Activated CD4-positive, alpha-beta T cell treated with anti-CD3 and anti-CD28 coated beads for 36 hours (primary cell): Measurements from ENCODE around the gene PPM1H. TPM values are rescaled to one million over a fixed set of nuclear protein-coding genes. Genes with fewer than 3 reads are reported as not detected.
"Not testable (repeated sequence)": the region's sequence is repeated elsewhere in the genome, so short reads cannot be mapped to it uniquely, and the experiment has no call there.

Experiments used
- ATAC-seq: fragments of 200-7000 bp; cut with Tn5 transposase; one replicate; pipeline ENCODE4 v1.10.0; 2021; ENCODE audit warnings: mild to moderate bottlenecking, moderate library complexity
- CTCF ChIA-PET: fragments of 350-600 bp; sonication (Branson Sonifier 250); formaldehyde crosslinking; loops from one replicate; lab custom pipeline; 2021; ENCODE audit warnings: antibody characterized with exemption; lab: Charles Lee
- POLR2A ChIA-PET: fragments of 350-600 bp; sonication (Branson Sonifier 250); formaldehyde crosslinking; loops from one replicate; lab custom pipeline; 2021; ENCODE audit warnings: antibody characterized with exemption, inconsistent platforms; lab: Charles Lee
- DNase-seq: peaks from one replicate; pipeline ENCODE4 v3.0.0-alpha.2; 2020
- H3K27ac Mint-ChIP-seq: one replicate; pipeline ENCODE4 v1.8.0; 2021; ENCODE audit warnings: mixed read lengths
- H3K27me3 Mint-ChIP-seq: one replicate; pipeline ENCODE4 v1.8.0; 2021; ENCODE audit warnings: mixed read lengths
- H3K36me3 Mint-ChIP-seq: one replicate; pipeline ENCODE4 v1.8.0; 2021; ENCODE audit warnings: low read depth, mixed read lengths
- H3K4me1 Mint-ChIP-seq: one replicate; pipeline ENCODE4 v1.8.0; 2021; ENCODE audit warnings: mixed read lengths
- H3K4me3 Mint-ChIP-seq: one replicate; pipeline ENCODE4 v1.8.0; 2021; ENCODE audit warnings: mild to moderate bottlenecking, moderate library complexity, mixed read lengths
- H3K9me3 Mint-ChIP-seq: one replicate; pipeline ENCODE4 v1.8.0; 2021; ENCODE audit warnings: low read depth, mixed read lengths
- intact Hi-C, 2 experiments: fragments of 100-400 bp; cut with DNase I in 1 of 2; cut with micrococcal nuclease in 1 of 2; formaldehyde crosslinking; loops; one replicate each; pipeline versions ENCODE4 v1.14.2 to v1.15.1; 2022 to 2024; cut with DNase I, micrococcal nuclease
- total RNA-seq, 2 experiments: library from RNA; stranded (reverse); gene quantifications; one replicate each; pipeline ENCODE4 v1.2.3, GENCODE V29; 2021

The PPM1H gene
- total RNA-seq, 2 experiments from 2014 or later = 0.02 TPM; not detected in 1

- ChIA-PET POLR2A (no interaction called here), CTCF (no interaction called here)
- no peak for DNase-seq
- no peak for ATAC-seq
- Mint-ChIP-seq H3K27ac (no peak overlapping the region), H3K4me1 (peaks cover 4% of the 10 kb centered on the region), H3K27me3 (no peaks in the 10 kb centered on the region), H3K4me3 (no peak overlapping the region), H3K36me3 (no peaks in the 10 kb centered on the region), H3K9me3 (no peaks in the 10 kb centered on the region)
- intact Hi-C loops = no loop called here
Measured at GRCh38 chr12:62730649-62731048, 204.3 kb downstream of the PPM1H start.

GRCh38 chr12:62729579-62730544 is 205.1 kb downstream of the PPM1H start:
- H3K27me3 Mint-ChIP-seq, ATAC-seq, POLR2A ChIA-PET, H3K27ac Mint-ChIP-seq, H3K9me3 Mint-ChIP-seq, intact Hi-C loops, DNase-seq, H3K4me1 Mint-ChIP-seq, H3K36me3 Mint-ChIP-seq, H3K4me3 Mint-ChIP-seq: not testable (repeated sequence)
- CTCF ChIA-PET = interaction anchor here (0.6 to 0.9 kb wide), 2 partner anchors 18 to 48 kb away, joined by 3 read pairs; no protein-coding TSS in a partner anchor

- POLR2A ChIA-PET = no interaction called here
- no peak for ATAC-seq
- intact Hi-C loops = no loop called here
Measured at GRCh38 chr12:62728741-62729140, 206.2 kb downstream of the PPM1H start.

GRCh38 chr12:62726471-62726980 is 208.4 kb downstream of the PPM1H start:
- no peak overlapping the region for H3K27ac Mint-ChIP-seq
- H3K27me3 Mint-ChIP-seq = no peaks in the 10 kb centered on the region
- no peak for DNase-seq
- ChIA-PET CTCF (no interaction called here), POLR2A (no interaction called here)
- no peaks in the 10 kb centered on the region for H3K36me3 Mint-ChIP-seq
- no peaks in the 10 kb centered on the region for H3K4me1 Mint-ChIP-seq
- no peaks in the 10 kb centered on the region for H3K9me3 Mint-ChIP-seq
- H3K4me3 Mint-ChIP-seq = no peak overlapping the region
- no peak for ATAC-seq
- intact Hi-C loops = no loop called here

More at GRCh38 chr12:62728741-62729140, 206.2 kb downstream of the PPM1H start:
- CTCF ChIA-PET = interaction anchor here (0.6 to 0.9 kb wide), 2 partner anchors 17 to 47 kb away, joined by 3 read pairs; no protein-coding TSS in a partner anchor
- Mint-ChIP-seq H3K4me3 (no peak overlapping the region), H3K4me1 (peaks cover 4% of the 10 kb centered on the region), H3K36me3 (no peaks in the 10 kb centered on the region), H3K9me3 (no peaks in the 10 kb centered on the region), H3K27me3 (no peaks in the 10 kb centered on the region), H3K27ac (no peak overlapping the region)
- DNase-seq = no peak

- intact Hi-C loops = no loop called here
- Mint-ChIP-seq H3K4me1 (no peaks in the 10 kb centered on the region), H3K27ac (no peak overlapping the region), H3K4me3 (no peak overlapping the region), H3K9me3 (no peaks in the 10 kb centered on the region), H3K36me3 (no peaks in the 10 kb centered on the region), H3K27me3 (no peaks in the 10 kb centered on the region)
- ATAC-seq (no peak), DNase-seq (no peak)
- ChIA-PET POLR2A (no interaction called here), CTCF (no interaction called here)
Measured at GRCh38 chr12:62725781-62726180, 209.2 kb downstream of the PPM1H start.

- H3K36me3 Mint-ChIP-seq = no peaks in the 10 kb centered on the region
- H3K9me3 Mint-ChIP-seq = no peaks in the 10 kb centered on the region
- no peak overlapping the region for H3K27ac Mint-ChIP-seq
- POLR2A ChIA-PET = no interaction called here
- H3K4me3 Mint-ChIP-seq = no peak overlapping the region
- CTCF ChIA-PET = no interaction called here
- intact Hi-C loops = no loop called here
- DNase-seq (no peak), ATAC-seq (no peak)
- no peaks in the 10 kb centered on the region for H3K4me1 Mint-ChIP-seq
- no peaks in the 10 kb centered on the region for H3K27me3 Mint-ChIP-seq
Measured at GRCh38 chr12:62724947-62725451, 210.0 kb downstream of the PPM1H start.

GRCh38 chr12:62724285-62724684 is 210.7 kb downstream of the PPM1H start:
- ChIA-PET POLR2A (no interaction called here), CTCF (no interaction called here)
- Mint-ChIP-seq H3K36me3 (no peaks in the 10 kb centered on the region), H3K4me1 (no peaks in the 10 kb centered on the region), H3K27me3 (no peaks in the 10 kb centered on the region), H3K9me3 (no peaks in the 10 kb centered on the region), H3K27ac (no peak overlapping the region), H3K4me3 (no peak overlapping the region)
- intact Hi-C loops = no loop called here
- ATAC-seq = no peak
- DNase-seq = no peak

- Mint-ChIP-seq H3K4me1 (no peaks in the 10 kb centered on the region), H3K27me3 (no peaks in the 10 kb centered on the region), H3K27ac (no peak overlapping the region), H3K36me3 (no peaks in the 10 kb centered on the region), H3K9me3 (no peaks in the 10 kb centered on the region), H3K4me3 (no peak overlapping the region)
- intact Hi-C loops = no loop called here
- DNase-seq = no peak
- POLR2A ChIA-PET = no interaction called here
- CTCF ChIA-PET = no interaction called here
- ATAC-seq = no peak
Measured at GRCh38 chr12:62722971-62723680, 211.8 kb downstream of the PPM1H start.

- H3K27me3 Mint-ChIP-seq = no peaks in the 10 kb centered on the region
- no peak overlapping the region for H3K27ac Mint-ChIP-seq
- no peaks in the 10 kb centered on the region for H3K9me3 Mint-ChIP-seq
- intact Hi-C loops = no loop called here
- no peaks in the 10 kb centered on the region for H3K36me3 Mint-ChIP-seq
- CTCF ChIA-PET = interaction anchor here (1.6 kb wide), 1 partner anchor 15 kb away, joined by 5 read pairs; no protein-coding TSS in a partner anchor
- no peaks in the 10 kb centered on the region for H3K4me1 Mint-ChIP-seq
- POLR2A ChIA-PET = no interaction called here
- no peak for DNase-seq
- H3K4me3 Mint-ChIP-seq = no peak overlapping the region
- no peak for ATAC-seq
Measured at GRCh38 chr12:62720661-62721330, 214.2 kb downstream of the PPM1H start.

- Mint-ChIP-seq H3K4me3 (no peak overlapping the region), H3K36me3 (no peaks in the 10 kb centered on the region), H3K9me3 (no peaks in the 10 kb centered on the region), H3K27me3 (no peaks in the 10 kb centered on the region), H3K4me1 (no peaks in the 10 kb centered on the region), H3K27ac (no peak overlapping the region)
- ATAC-seq (no peak), DNase-seq (no peak)
- CTCF ChIA-PET = interaction anchor here (1.6 kb wide), 1 partner anchor 14 kb away, joined by 5 read pairs; no protein-coding TSS in a partner anchor
- intact Hi-C loops = no loop called here
- POLR2A ChIA-PET = no interaction called here
Measured at GRCh38 chr12:62720025-62720424, 214.9 kb downstream of the PPM1H start.
